GM12865 (cell line): ENCODE measurements around the gene LYL1.

Experiments used
- DNase-seq: peaks from one replicate; pipeline ENCODE4 v3.0.0; 2010; ENCODE audit warnings: low read depth
- H3K4me3 ChIP-seq: 2 replicates; pipeline ENCODE4 v1.5.1; 2011; ENCODE audit warnings: mild to moderate bottlenecking, low read depth, low read length, control low read depth
- CTCF ChIP-seq: IDR thresholded peaks from 2 replicates; pipeline ENCODE4 v1.5.1; 2011; ENCODE audit warnings: low read length, control low read depth, low read depth, inconsistent platforms; ENCODE audit not compliant: insufficient read depth; ENCODE audit errors: missing control alignments

LYL1 gene

GRCh38 chr19:13146763-13147563 is 44.3 kb upstream of the LYL1 start:
- H3K4me3 ChIP-seq = no peak overlapping the region
- no peak for TF ChIP-seq CTCF
- no peak for DNase-seq

GRCh38 chr19:13139633-13140311 is 37.1 kb upstream of the LYL1 start:
- DNase-seq = no peak
- TF ChIP-seq CTCF = no peak
- H3K4me3 ChIP-seq = no peak overlapping the region

DNA sequence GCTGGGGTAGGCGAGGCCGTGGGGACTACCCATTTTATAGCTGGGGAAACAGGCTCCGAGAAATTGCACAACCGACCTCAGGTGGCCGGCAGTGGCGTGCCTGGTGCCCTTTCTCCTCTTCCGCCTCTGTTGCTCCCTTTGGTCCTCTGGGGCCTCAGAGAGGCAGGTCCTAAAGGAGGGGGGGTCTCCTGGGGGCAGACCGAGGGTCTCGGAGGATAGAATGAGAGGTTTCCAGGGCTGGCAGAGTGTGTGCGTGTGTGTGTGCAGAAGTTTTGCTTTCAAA is 36.2 kb upstream of the LYL1 start:
- DNase-seq = no peak
- H3K4me3 ChIP-seq = no peak overlapping the region
- no peak for TF ChIP-seq CTCF

DNA sequence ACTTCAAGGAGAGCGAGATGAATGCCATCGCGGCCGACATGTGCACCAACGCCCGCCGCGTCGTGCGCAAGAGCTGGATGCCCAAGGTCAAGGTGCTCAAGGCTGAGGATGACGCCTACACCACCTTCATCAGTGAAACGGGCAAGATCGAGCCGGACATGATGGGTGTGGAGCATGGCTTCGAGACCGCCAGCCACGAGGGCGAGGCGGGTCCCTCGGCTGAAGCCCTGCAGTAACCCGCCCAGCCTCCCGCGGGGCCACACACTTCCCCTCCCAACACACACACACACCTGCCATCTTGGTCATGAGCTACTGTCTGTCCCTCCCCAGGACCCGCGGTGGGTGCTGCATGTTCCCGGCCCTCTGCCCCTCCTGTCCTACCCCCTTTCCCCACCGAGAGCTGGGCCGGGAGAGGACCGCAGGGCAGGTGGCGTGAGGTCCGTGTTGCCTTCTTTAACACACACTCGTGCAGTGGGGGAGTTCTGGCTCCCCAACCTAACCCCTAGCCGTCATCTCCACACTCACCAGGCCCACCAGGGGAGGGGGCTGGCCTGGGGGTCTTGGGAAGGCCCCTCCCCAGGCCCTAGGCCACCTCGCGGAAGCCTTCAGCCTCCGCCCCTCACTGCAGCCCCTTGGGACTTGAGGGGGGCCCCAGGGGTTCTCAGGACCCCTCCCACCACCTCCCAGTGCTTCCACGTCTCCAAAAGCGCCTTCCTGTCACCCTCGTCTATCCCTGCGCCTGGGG is 35.7 kb upstream of the LYL1 start:
- no peak overlapping the region for H3K4me3 ChIP-seq
- no peak for DNase-seq
- TF ChIP-seq CTCF = no peak

- DNase-seq = no peak
- TF ChIP-seq CTCF = no peak
- no peak overlapping the region for H3K4me3 ChIP-seq
Measured at GRCh38 chr19:13137290-13137794, 34.7 kb upstream of the LYL1 start.

- no peak overlapping the region for H3K4me3 ChIP-seq
- no peak for TF ChIP-seq CTCF
- no peak for DNase-seq
Measured at GRCh38 chr19:13135068-13136062, 32.7 kb upstream of the LYL1 start.
